ENCODE results near the gene NMRK1. TPM values are rescaled to one million over a fixed set of nuclear protein-coding genes. Genes with fewer than 3 reads are reported as not detected.

The NMRK1 gene
- total RNA-seq, 1 donor from 2014 or later = 24.8 TPM

- DNase-seq (ENCODE audit: low read depth) = peak; percentile 61
Observed at GRCh38 chr9:75063556-75064305, 24.2 kb downstream of the NMRK1 start.

GRCh38 chr9:75061169-75061568 is 26.8 kb downstream of the NMRK1 start:
- no peak for DNase-seq (ENCODE audit: low read depth)

GRCh38 chr9:75054368-75055001 is 33.5 kb downstream of the NMRK1 start:
- no peak for DNase-seq (ENCODE audit: low read depth)

GRCh38 chr9:75053869-75054268 is 34.1 kb downstream of the NMRK1 start:
- DNase-seq (ENCODE audit: low read depth) = no peak

GRCh38 chr9:75051285-75051684 is 36.7 kb downstream of the NMRK1 start:
- DNase-seq (ENCODE audit: low read depth) = no peak

- DNase-seq (ENCODE audit: low read depth) = no peak
Observed at GRCh38 chr9:75047506-75047905, 40.4 kb downstream of the NMRK1 start.

GRCh38 chr9:75046725-75047345 is 41.1 kb downstream of the NMRK1 start:
- DNase-seq (ENCODE audit: low read depth) = no peak

- no peak for DNase-seq (ENCODE audit: low read depth)
Observed at GRCh38 chr9:75041041-75041440, 46.9 kb downstream of the NMRK1 start.

- no peak for DNase-seq (ENCODE audit: low read depth)
Observed at GRCh38 chr9:75039801-75040200, 48.2 kb downstream of the NMRK1 start.

GRCh38 chr9:75039009-75039408 is 48.9 kb downstream of the NMRK1 start:
- no peak for DNase-seq (ENCODE audit: low read depth)

GRCh38 chr9:75036793-75037192 is 51.2 kb downstream of the NMRK1 start:
- DNase-seq (ENCODE audit: low read depth) = no peak

GRCh38 chr9:75033791-75034473 is 54.0 kb downstream of the NMRK1 start:
- DNase-seq (ENCODE audit: low read depth) = peak; percentile 79

GRCh38 chr9:75027187-75028107 is 60.5 kb downstream of the NMRK1 start:
- DNase-seq (ENCODE audit: low read depth) = peak; percentile 22

GRCh38 chr9:75023846-75024245 is 64.1 kb downstream of the NMRK1 start:
- DNase-seq (ENCODE audit: low read depth) = no peak

GRCh38 chr9:75019654-75020053 is 68.3 kb downstream of the NMRK1 start:
- no peak for DNase-seq (ENCODE audit: low read depth)

- DNase-seq (ENCODE audit: low read depth) = no peak
Observed at GRCh38 chr9:75019022-75019421, 68.9 kb downstream of the NMRK1 start.

- DNase-seq (ENCODE audit: low read depth) = no peak
Observed at GRCh38 chr9:75017378-75017777, 70.6 kb downstream of the NMRK1 start.

- DNase-seq (ENCODE audit: low read depth) = no peak
Observed at GRCh38 chr9:75013735-75014134, 74.2 kb downstream of the NMRK1 start.
